Mesendoderm (in vitro differentiated cells): Measurements from ENCODE around the gene HSD17B8.

ENCODE experiments used
- DNase-seq: peaks from one replicate; pipeline ENCODE4 v3.0.0; 2013
- H2AK5ac ChIP-seq: 2 replicates; pipeline ENCODE4 v1.6.1; 2013; ENCODE audit warnings: low read length, inconsistent platforms
- H2BK120ac ChIP-seq: 2 replicates; pipeline ENCODE4 v1.6.1; 2013; ENCODE audit warnings: low read depth, mild to moderate bottlenecking, low read length, moderate library complexity, mixed read lengths
- H2BK15ac ChIP-seq: replicated peaks from 2 replicates; pipeline ENCODE4 v1.6.1; 2013; ENCODE audit warnings: low read depth, mild to moderate bottlenecking, moderate library complexity
- H2BK5ac ChIP-seq: 2 replicates; pipeline ENCODE4 v1.6.1; 2013; ENCODE audit warnings: low read length, inconsistent platforms
- H3K18ac ChIP-seq: 2 replicates; pipeline ENCODE4 v1.6.1; 2013; ENCODE audit warnings: mild to moderate bottlenecking, low read length, mixed read lengths
- H3K23ac ChIP-seq: one replicate; pipeline ENCODE4 v1.6.1; 2013; ENCODE audit warnings: low read length
- H3K27ac ChIP-seq: 2 replicates; pipeline ENCODE4 v1.5.1; 2013; ENCODE audit warnings: low read depth, mild to moderate bottlenecking, inconsistent platforms, low read length, moderate library complexity
- H3K27me3 ChIP-seq: 2 replicates; pipeline ENCODE4 v1.6.1; 2013; ENCODE audit warnings: low read length, control low read depth, mild to moderate bottlenecking, inconsistent platforms; ENCODE audit not compliant: insufficient read depth, poor library complexity
- H3K36me3 ChIP-seq: 2 replicates; pipeline ENCODE4 v1.6.1; 2013; ENCODE audit warnings: low read length, inconsistent platforms; ENCODE audit not compliant: control insufficient read depth, insufficient read depth
- H3K4ac ChIP-seq: one replicate; pipeline ENCODE4 v1.6.1; 2013; ENCODE audit warnings: low read depth, mild to moderate bottlenecking, low read length, moderate library complexity
- H3K4me1 ChIP-seq: 2 replicates; pipeline ENCODE4 v1.6.1; 2013; ENCODE audit warnings: low read depth, low read length, inconsistent platforms; ENCODE audit not compliant: control insufficient read depth
- H3K4me2 ChIP-seq: 2 replicates; pipeline ENCODE4 v1.6.1; 2013; ENCODE audit warnings: low read length
- H3K4me3 ChIP-seq: 2 replicates; pipeline ENCODE4 v1.5.1; 2013; ENCODE audit warnings: mild to moderate bottlenecking, low read length
- H3K56ac ChIP-seq: one replicate; pipeline ENCODE4 v1.6.1; 2013; ENCODE audit warnings: low read length
- H3K79me1 ChIP-seq: 2 replicates; pipeline ENCODE4 v1.6.1; 2013; ENCODE audit warnings: low read length, inconsistent platforms
- H3K79me2 ChIP-seq: 2 replicates; pipeline ENCODE4 v1.6.1; 2013; ENCODE audit warnings: mild to moderate bottlenecking, low read length; ENCODE audit not compliant: control insufficient read depth, insufficient read depth
- H3K9ac ChIP-seq: 2 replicates; pipeline ENCODE4 v1.6.1; 2013; ENCODE audit warnings: low read length, inconsistent platforms
- H4K5ac ChIP-seq: one replicate; pipeline ENCODE4 v1.6.1; 2013; ENCODE audit warnings: low read length
- H4K8ac ChIP-seq: one replicate; pipeline ENCODE4 v1.6.1; 2013; ENCODE audit warnings: low read depth, mild to moderate bottlenecking, control low read depth, low read length, moderate library complexity
- WGBS: extraction: QIAGEN DNeasy Blood & Tissue Kit; methylation state at CpG from one replicate; pipeline ENCODE4 v1.1.7; 2013; ENCODE audit warnings: low lambda C conversion rate, missing lambda C conversion rate; ENCODE audit not compliant: insufficient coverage; ENCODE audit errors: extremely low coverage; 5-methylcytosine and 5-hydroxymethylcytosine counted together

HSD17B8 gene

DNA sequence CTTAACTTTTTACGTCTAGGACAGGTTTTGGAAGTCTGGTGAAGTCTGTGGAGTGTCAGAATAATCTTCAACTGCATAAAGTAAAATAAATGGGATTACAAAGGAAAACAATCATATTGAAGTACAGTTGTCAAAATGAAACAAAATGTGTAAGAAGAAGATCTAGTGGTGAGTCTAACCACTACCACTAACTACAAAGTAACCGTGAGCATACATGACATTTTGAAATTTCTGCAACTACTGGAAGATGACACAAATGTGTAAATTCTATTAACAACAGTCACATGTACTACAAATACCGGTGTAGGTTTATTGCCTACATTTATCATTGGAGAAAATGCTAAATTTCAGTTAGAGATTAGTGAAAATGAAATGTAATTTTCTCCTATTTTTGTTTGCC is 37.5 kb downstream of the HSD17B8 start:
- Histone ChIP-seq H3K79me2 (no peaks in the 10 kb centered on the region), H3K18ac (no peak overlapping the region), H2BK5ac (no peak overlapping the region), H3K4me1 (no peaks in the 10 kb centered on the region), H3K4me2 (no peak overlapping the region), H3K4me3 (no peak overlapping the region), H2BK15ac (no peak overlapping the region), H3K9ac (no peak overlapping the region), H2AK5ac (no peak overlapping the region), H3K56ac (no peak overlapping the region), H4K8ac (no peak overlapping the region), H3K23ac (no peak overlapping the region), H3K27ac (no peak overlapping the region), H2BK120ac (no peak overlapping the region), H3K36me3 (no peaks in the 10 kb centered on the region), H4K5ac (no peak overlapping the region), H3K4ac (no peak overlapping the region), H3K27me3 (peaks cover 1% of the 10 kb centered on the region), H3K79me1 (no peaks in the 10 kb centered on the region)
- no CpG with 5 or more reads among the region's 3 CpGs for WGBS
- no peak for DNase-seq

DNA sequence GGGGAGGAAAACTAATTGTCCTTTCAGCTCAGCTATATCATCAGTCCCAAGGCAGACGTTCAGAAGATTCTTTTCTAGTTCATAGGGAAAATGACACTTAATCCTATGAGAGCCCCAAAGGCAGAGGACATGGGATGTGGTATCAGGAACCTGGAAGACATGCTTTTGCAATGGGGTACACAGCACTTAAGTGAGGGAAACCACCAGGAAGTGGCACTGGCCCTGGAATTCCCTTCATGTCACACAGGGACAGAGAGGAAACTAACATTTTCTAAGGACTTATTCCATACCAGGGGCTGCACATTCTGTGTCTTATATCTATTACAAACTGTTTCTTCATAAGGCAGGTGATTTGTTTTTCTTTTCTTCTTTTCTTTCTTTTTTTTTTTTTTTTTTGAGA is 39.0 kb downstream of the HSD17B8 start:
- no peak overlapping the region for H3K4me2 ChIP-seq
- no peak overlapping the region for H2BK5ac ChIP-seq
- no peak overlapping the region for H3K56ac ChIP-seq
- no peaks in the 10 kb centered on the region for H3K4me1 ChIP-seq
- no peak overlapping the region for H3K4me3 ChIP-seq
- H3K36me3 ChIP-seq: no peaks in the 10 kb centered on the region
- H3K79me1 ChIP-seq: no peaks in the 10 kb centered on the region
- H2AK5ac ChIP-seq: no peak overlapping the region
- H3K9ac ChIP-seq: no peak overlapping the region
- H4K5ac ChIP-seq: no peak overlapping the region
- H3K23ac ChIP-seq: no peak overlapping the region
- no peak overlapping the region for H3K27ac ChIP-seq
- no peak overlapping the region for H3K4ac ChIP-seq
- peaks cover 1% of the 10 kb centered on the region for H3K27me3 ChIP-seq
- no CpG with 5 or more reads among the region's 1 CpG for WGBS
- no peak overlapping the region for H2BK15ac ChIP-seq
- H3K79me2 ChIP-seq: no peaks in the 10 kb centered on the region
- no peak overlapping the region for H2BK120ac ChIP-seq
- no peak overlapping the region for H4K8ac ChIP-seq
- no peak overlapping the region for H3K18ac ChIP-seq
- DNase-seq: no peak

DNA sequence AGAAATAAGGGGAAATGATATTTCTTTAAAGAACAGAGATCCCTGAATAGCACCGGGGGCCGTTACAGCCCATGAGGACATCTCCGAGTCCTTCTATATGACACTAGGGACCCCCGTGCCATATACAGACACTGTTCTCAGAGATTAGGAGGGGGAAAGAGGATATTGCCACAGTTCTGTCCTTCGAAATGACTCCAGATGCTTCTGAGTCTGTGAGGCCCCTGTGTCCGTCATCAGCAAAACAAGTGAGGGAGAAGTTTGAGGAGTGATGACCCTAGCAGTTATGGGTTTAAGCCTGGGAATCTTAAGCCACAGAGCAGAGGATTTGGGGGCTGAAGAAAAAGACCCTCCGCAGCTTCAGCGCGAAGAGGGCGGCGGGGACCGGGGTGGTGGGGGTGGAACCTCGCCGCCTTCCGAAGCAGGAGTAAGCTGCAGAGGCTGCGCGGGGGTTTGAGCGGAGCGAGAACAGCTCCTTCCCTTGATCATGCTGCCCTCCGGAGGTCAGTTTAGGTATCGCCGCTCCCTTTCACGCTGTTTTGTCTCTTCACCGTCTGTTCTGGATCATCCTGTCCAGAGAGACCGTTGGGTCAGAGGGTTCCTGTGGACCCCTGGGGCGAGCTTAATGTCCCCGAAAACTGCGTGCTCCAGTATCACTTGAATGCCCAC is 43.7 kb downstream of the HSD17B8 start:
- H2BK15ac ChIP-seq: no peak overlapping the region
- no peaks in the 10 kb centered on the region for H3K36me3 ChIP-seq
- H4K8ac ChIP-seq: no peak overlapping the region
- H4K5ac ChIP-seq: no peak overlapping the region
- no peaks in the 10 kb centered on the region for H3K79me2 ChIP-seq
- no peak overlapping the region for H3K27ac ChIP-seq
- no peak overlapping the region for H3K23ac ChIP-seq
- peak overlapping the region; percentile 100 for H3K4me2 ChIP-seq
- H3K4me1 ChIP-seq: peaks cover 3% of the 10 kb centered on the region
- H2BK120ac ChIP-seq: no peak overlapping the region
- H3K27me3 ChIP-seq: peaks cover 1% of the 10 kb centered on the region
- WGBS: no CpG with 5 or more reads among the region's 28 CpGs
- no peak overlapping the region for H3K4ac ChIP-seq
- no peaks in the 10 kb centered on the region for H3K79me1 ChIP-seq
- no peak overlapping the region for H2AK5ac ChIP-seq
- DNase-seq: peak; percentile 90
- H3K4me3 ChIP-seq: no peak overlapping the region
- no peak overlapping the region for H2BK5ac ChIP-seq
- H3K9ac ChIP-seq: peak overlapping the region; percentile 75
- H3K56ac ChIP-seq: peak overlapping the region; percentile 83
- no peak overlapping the region for H3K18ac ChIP-seq

DNA sequence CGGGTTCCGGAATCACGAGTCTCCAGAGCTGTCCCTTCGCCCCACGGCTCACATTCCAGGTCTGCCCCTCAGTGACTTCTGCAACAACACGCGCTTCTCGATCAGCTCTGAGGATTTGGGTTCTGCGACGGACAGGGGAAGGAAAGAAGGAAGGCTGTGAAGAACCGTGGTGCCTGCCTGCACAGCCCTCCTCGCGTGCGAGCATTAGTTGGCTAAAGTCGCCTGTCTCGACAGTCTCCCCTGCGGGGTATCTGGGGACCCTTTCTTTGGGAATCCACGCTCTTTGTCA is 44.1 kb downstream of the HSD17B8 start:
- Histone ChIP-seq H3K4ac (no peak overlapping the region), H3K18ac (no peak overlapping the region), H3K79me2 (no peaks in the 10 kb centered on the region), H3K4me2 (peak overlapping the region; percentile 100), H4K8ac (no peak overlapping the region), H2AK5ac (no peak overlapping the region), H3K79me1 (no peaks in the 10 kb centered on the region), H3K56ac (peak overlapping the region; percentile 83), H3K27me3 (peaks cover 1% of the 10 kb centered on the region), H2BK5ac (no peak overlapping the region), H3K4me3 (peak overlapping the region; percentile 40), H2BK120ac (no peak overlapping the region), H3K4me1 (peaks cover 3% of the 10 kb centered on the region), H2BK15ac (no peak overlapping the region), H3K36me3 (no peaks in the 10 kb centered on the region), H3K9ac (peak overlapping the region; percentile 69), H3K27ac (no peak overlapping the region), H3K23ac (no peak overlapping the region), H4K5ac (no peak overlapping the region)
- DNase-seq: no peak
- no CpG with 5 or more reads among the region's 18 CpGs for WGBS

DNA sequence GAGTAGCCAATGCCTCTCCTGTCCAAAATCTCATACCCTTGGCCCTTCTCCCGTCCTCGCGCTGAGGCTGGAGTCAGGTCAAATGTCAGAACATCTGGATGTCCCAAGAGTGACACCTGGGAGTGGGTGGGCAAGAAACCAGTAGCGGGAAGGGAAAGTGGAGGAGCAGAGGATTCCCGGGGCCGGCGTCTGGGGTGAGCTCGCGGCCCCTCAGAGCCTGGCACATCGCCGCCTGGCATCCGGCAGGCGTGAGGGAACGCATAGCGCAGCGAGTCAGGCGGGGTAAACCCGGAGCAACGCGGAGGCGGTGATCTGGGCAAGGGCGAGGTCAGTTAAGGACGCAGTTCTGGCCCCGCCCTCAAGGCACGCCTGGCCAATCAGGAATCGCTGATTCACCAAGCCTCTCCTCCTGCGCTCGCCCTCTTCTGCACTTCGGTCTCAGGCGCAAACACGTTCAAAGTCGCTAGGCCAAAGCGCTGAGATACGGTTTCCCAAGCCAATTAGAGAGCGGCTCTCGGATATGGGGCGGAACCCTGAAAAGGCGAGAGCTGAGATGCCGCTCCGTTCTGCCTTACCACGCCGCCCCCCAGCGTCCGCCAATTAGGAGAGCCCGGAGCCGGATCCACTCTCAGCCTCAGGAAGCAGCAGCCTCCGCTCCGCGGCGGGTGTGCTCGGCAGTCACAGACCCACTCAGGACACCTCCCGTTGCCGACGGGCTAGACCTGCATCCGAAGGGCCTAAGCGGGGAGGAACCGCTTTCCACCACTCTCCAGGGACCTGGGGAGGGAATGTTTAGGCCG is 44.7 kb downstream of the HSD17B8 start:
- Histone ChIP-seq H4K5ac (no peak overlapping the region), H3K79me1 (no peaks in the 10 kb centered on the region), H3K79me2 (no peaks in the 10 kb centered on the region), H3K23ac (no peak overlapping the region), H3K36me3 (no peaks in the 10 kb centered on the region), H3K4me3 (peak overlapping the region; percentile 66), H3K27me3 (peaks cover 1% of the 10 kb centered on the region), H2AK5ac (no peak overlapping the region), H3K27ac (peak overlapping the region; percentile 65), H3K4me2 (peak overlapping the region; percentile 100), H4K8ac (no peak overlapping the region), H3K18ac (no peak overlapping the region), H2BK15ac (no peak overlapping the region), H2BK5ac (no peak overlapping the region), H3K4me1 (peaks cover 3% of the 10 kb centered on the region), H3K56ac (peak overlapping the region; percentile 98), H3K9ac (peak overlapping the region; percentile 94), H3K4ac (no peak overlapping the region), H2BK120ac (no peak overlapping the region)
- no CpG with 5 or more reads among the region's 58 CpGs for WGBS
- peak; percentile 99 for DNase-seq
